Kasumi-1 (cell line): Measurements from ENCODE around the gene CACNA2D1.
"Not testable (repeated sequence)": the region's sequence is repeated elsewhere in the genome, so short reads cannot be mapped to it uniquely, and the experiment has no call there.

Experiments
- DNase-seq, 2 experiments: peaks; one replicate each; lab custom pipeline; 2025; lab: John Stamatoyannopoulos, UW

The CACNA2D1 gene

GRCh38 chr7:82434275-82435022 is 9.1 kb downstream of the CACNA2D1 start:
- no peak for DNase-seq

- no peak for DNase-seq
These were observed 10.1 kb downstream of the CACNA2D1 start for GRCh38 chr7:82433507-82433906.

- not testable (repeated sequence) for DNase-seq
These were observed 10.8 kb downstream of the CACNA2D1 start for GRCh38 chr7:82432743-82433142.

GRCh38 chr7:82430500-82431465 is 12.8 kb downstream of the CACNA2D1 start:
- DNase-seq = no peak

- no peak for DNase-seq
These were observed 14.2 kb downstream of the CACNA2D1 start for GRCh38 chr7:82429408-82429807.

- DNase-seq = no peak
These were observed 15.2 kb downstream of the CACNA2D1 start for GRCh38 chr7:82428186-82428961.

- no peak for DNase-seq
These were observed 20.1 kb downstream of the CACNA2D1 start for GRCh38 chr7:82423446-82423845.

GRCh38 chr7:82419200-82419599 is 24.4 kb downstream of the CACNA2D1 start:
- no peak for DNase-seq

GRCh38 chr7:82417898-82418297 is 25.7 kb downstream of the CACNA2D1 start:
- no peak for DNase-seq

GRCh38 chr7:82416402-82416801 is 27.2 kb downstream of the CACNA2D1 start:
- no peak for DNase-seq

GRCh38 chr7:82414389-82414788 is 29.2 kb downstream of the CACNA2D1 start:
- DNase-seq = no peak

- DNase-seq = no peak
These were observed 30.3 kb downstream of the CACNA2D1 start for GRCh38 chr7:82413237-82413636.

- DNase-seq = no peak
These were observed 31.8 kb downstream of the CACNA2D1 start for GRCh38 chr7:82411732-82412131.

GRCh38 chr7:82410461-82410860 is 33.1 kb downstream of the CACNA2D1 start:
- DNase-seq = no peak

- no peak for DNase-seq
These were observed 36.6 kb downstream of the CACNA2D1 start for GRCh38 chr7:82406937-82407336.

GRCh38 chr7:82405301-82405700 is 38.3 kb downstream of the CACNA2D1 start:
- no peak for DNase-seq

GRCh38 chr7:82404652-82405051 is 38.9 kb downstream of the CACNA2D1 start:
- DNase-seq = no peak

- no peak for DNase-seq
These were observed 39.5 kb downstream of the CACNA2D1 start for GRCh38 chr7:82404094-82404493.

- DNase-seq = no peak
These were observed 45.6 kb downstream of the CACNA2D1 start for GRCh38 chr7:82397879-82398524.

- no peak for DNase-seq
These were observed 47.2 kb downstream of the CACNA2D1 start for GRCh38 chr7:82396343-82396742.

- no peak for DNase-seq
These were observed 48.4 kb downstream of the CACNA2D1 start for GRCh38 chr7:82395147-82395546.

- no peak for DNase-seq
These were observed 49.7 kb downstream of the CACNA2D1 start for GRCh38 chr7:82393840-82394220.
